Head of caudate nucleus (tissue), 42 donors: ENCODE results near the gene CCNI.
A peak's percentile ranks its signal among the peaks of the same experiment; 100 is the strongest.

ENCODE experiments used
- DNase-seq, 42 donors: peaks; one replicate each; pipeline versions ENCODE4 v3.0.0 to v3.0.0-alpha.2; 2020 to 2021; ENCODE audit warnings: mixed read lengths in 7 of 42
- intact Hi-C: fragments of 100-400 bp; cut with DNase I; formaldehyde crosslinking; loops from one replicate; pipeline ENCODE4 v1.15.0; 2022

The CCNI gene

DNA sequence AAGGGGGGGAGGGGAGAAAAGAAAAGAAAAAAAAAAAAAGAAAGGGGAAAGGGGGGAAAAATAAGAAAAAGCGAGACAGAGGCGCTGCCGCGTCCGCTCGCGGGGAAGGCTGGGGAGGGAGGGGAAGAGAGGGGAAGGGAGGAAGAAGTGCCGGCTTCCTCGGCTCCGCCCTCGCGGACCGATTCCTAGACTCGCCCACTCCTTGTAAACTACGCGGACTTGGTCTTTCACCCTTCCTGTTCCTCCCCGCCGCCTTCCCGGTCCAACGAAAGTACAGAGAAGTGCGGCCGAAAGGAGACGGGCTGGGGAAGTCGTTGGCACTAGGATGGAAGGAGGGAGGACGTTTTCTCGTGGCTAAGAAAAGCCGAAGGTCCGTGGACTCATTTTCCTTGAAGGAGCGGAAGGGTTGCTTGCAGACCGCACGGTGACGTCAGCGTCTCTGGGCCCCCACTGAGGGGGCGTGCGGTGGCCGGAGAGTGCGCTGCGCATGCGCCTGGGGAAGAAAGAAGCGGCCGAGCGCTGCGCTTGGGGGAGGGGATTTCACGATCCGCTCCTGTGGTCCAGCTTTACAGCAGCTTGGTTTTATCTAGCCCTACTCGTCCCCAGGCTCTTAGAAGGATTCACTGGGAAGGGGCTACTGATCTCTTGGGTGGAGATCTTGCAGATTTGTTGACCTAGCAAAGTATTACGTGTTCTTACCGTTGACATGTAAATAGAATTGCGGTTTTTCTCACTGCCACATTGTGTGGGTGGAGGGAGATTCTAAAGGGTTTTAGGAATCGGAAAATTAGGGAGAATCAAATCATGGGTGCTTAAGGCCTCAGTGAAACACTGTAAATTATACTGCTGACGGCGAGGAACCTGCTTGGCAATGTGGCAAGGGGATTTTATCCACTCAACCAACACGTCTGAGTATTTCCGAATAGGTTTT is at the start of gene CCNI:
Gene CCNI, minus strand, starts transcription at position 121 of the 931 bp plus-strand sequence. CDS start 9,627 bp downstream, outside the sequence.
- intact Hi-C loops: loop anchor here (5.0 kb wide), 2 partner anchors 81 to 864 kb away; partner anchors contain the start of genes CCNG2 and SCARB2
- peak; percentile 85 to 97 (median 94) for DNase-seq

DNA sequence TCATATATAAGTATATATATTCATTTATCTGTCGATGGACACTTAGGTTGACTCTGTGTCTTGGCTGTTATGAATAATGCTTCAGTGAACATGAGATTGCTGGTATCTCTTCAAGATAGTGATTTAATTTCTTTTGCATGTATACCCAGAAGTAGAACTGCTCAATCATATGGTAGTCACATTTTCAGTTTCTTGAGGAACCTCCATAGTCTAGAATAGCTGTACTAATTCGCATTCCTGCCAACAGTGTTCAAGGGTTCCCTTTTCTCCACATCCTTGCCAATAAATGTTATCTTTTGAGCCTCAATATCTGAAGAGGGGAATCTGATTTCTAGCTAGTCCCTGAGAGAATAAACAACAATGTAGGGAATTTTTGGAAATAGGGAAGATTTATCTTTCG is 48.8 kb upstream of the CCNI start:
- DNase-seq: no peak
- intact Hi-C loops: no loop called here

DNA sequence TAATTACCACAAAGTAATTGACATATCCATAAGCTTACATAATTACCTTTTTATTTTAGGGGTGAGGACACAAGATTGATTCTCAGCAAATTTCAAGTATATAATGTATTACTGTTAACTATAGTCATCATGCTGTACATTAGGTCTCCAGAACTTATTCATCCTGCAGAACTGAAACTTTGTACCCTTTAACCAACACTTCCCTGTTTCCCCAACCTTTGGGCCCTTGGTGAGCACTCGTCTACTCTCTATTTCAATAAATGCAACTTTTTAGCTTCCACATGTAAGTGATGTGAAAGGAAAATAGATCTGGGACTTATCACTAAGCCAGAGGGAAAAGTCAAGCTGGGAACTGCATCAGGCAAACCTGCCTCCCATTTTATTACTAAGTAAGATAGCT is 47.6 kb upstream of the CCNI start:
- intact Hi-C loops: no loop called here
- DNase-seq: no peak

GRCh38 chr4:77122656-77123055 is 46.9 kb upstream of the CCNI start:
- intact Hi-C loops: no loop called here
- DNase-seq: no peak

GRCh38 chr4:77121736-77122240 is 46.0 kb upstream of the CCNI start:
- intact Hi-C loops: no loop called here
- DNase-seq: no peak

DNA sequence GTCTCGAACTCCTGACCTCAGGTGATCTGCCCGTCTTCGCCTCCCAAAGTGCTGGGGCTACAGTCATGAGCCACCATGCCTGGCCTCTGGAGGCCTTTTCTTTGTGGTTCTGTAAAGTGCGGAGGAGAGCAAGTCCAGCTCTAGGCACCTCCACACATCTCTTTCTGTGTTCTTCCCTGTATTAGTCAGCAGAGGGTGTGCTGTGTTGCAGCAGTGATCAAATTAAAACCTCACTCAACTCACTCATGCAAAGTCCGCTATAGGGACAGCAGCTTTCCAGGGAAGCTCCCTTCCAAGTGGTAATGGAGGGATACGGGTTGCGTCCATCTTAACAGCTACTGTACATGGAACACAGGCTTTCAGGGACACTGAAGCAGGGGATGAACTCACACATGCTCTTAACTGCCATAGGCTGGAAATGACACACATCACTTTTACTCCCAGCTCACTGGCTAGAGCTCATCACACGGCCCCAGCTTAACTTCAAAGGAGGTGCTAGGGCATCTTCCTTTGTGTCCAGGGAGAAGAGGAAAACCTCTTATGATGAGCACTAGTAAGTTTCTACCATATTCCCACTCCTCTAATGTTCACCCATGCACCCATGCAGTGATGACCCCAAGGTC is 45.2 kb upstream of the CCNI start:
- intact Hi-C loops: no loop called here
- no peak for DNase-seq

DNA sequence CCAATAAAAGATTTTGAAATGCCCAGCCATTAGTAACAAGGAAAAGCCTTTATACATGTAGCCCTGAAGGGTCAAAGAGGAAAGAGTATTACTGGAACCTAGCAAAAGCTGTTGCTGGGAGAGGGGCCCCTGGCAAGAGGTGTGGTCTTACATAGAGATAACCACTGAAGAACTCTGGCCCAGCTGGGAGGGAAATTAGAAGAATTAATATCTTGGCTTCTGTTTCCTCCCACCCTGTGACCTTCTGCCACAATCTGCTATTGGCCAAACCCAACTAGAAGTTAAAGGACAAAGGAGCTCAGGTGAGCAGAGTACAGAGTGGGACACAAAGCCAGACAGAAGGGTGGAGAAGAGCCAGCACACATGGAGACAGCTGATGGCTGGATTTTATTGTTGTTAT is 41.9 kb upstream of the CCNI start:
- intact Hi-C loops: no loop called here
- no peak for DNase-seq

DNA sequence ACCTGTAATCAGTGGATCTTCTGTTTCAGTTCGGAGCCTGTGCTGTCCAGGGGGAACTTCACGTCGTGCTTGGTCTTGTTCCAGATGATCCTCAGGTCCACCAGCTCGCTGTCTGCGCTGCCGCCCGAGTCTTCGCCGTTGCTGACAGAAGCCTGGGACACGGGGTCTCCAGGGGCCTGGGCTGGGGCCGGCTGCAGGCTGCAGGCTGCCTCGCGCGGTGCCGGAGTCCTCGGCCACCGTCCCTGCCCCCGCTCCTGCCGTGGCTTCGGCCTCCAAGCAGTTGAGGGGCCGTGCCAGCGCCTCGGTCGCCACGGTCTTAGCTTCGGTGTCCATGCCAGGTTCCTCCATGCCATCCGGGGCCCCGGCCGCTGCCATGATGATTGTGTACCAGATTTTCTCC is 37.3 kb upstream of the CCNI start:
- no peak for DNase-seq
- intact Hi-C loops: no loop called here

DNA sequence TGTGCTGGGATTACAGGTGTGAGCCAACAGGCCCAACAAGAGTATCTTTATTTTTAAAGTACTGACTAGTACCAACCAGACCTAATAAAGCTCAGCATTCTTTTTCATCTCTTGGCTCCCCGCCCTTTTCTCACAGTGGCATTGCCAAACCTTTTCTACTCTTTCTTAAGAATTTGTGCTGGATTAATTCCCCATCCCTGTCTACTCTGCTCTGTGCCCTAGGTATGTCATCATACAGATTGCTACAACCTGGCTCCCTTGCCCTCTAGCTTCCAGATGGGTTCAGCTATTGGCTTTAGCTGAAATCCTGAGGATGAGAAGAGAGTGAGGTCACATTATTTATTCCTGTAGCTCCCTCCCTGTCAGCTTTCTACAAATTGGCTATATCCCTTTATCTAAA is 34.9 kb upstream of the CCNI start:
- intact Hi-C loops: no loop called here
- no peak for DNase-seq

DNA sequence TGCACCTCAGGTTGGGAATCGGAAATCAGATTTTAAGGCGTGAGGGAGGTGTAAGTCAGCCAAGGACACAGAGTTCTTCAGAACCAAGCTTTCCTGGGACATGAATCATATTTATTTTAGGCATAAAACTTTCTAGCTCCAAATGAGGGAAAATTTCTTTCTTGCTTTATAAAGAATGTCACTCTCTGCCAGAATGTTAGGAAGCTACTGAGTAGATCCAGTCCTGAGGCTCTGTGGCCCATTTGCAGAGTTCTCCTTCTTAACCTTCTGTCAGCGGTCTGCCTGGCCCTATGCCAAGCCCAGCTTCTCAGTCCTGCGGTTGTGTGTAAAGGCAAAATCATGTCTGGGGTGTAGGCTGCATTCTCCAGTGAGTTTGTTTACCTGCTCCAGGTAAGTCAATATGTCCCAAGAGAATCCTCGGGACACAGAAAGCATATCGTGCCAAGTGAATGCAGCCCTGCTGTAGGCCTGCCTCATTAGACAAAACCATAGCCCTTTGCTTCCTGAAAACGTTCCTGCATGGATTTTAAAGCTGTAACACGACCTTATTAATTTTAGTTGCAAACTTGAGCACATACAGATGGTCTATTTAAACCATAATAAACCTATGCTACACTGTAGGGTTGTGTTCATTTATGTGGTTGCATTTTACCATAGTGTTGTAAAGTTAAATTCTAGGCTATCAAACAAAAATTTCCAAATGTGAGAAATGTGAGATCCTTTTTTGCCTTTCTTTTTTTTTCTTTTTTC is 29.2 kb upstream of the CCNI start:
- peak in 41 of 42 donors; percentile 10 to 73 (median 41) for DNase-seq
- intact Hi-C loops: no loop called here

DNA sequence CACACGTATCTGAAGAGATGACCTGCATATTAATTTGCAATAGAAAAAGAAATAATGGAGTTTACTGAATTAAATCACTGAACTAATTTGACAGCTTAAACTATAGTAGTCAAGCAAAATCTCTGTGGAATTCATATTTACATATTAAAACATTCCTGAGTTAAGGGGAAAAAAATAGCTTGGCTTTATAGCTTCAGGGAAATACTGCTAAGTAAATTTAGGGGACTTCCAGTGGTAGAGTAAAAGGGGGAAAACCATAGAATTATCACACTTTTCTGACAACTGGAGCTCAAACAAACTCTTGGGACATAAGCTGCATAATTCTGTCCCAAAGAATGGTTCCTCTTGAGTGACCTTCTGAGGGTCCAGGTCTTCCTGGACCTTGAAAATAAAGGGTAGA is 28.6 kb upstream of the CCNI start:
- intact Hi-C loops: no loop called here
- DNase-seq: no peak

DNA sequence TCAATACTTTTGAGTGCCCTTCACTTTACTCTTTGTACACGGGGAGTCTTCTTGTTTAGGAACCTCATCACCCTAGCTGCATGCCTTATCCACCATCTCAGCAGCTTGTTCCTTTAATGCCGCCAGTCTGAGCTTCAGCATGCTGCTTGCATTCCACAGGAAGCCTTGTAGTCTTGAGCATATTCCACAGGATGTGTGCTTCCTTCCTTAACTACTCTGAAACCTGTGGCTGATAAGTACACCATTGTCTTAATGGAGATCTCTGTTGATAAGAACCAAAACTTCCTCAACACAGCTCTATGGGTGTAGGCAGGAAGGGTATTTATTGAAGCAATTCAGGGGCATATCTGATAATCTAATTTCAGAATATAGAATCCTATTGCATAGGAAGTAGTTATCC is 24.4 kb upstream of the CCNI start:
- intact Hi-C loops: no loop called here

DNA sequence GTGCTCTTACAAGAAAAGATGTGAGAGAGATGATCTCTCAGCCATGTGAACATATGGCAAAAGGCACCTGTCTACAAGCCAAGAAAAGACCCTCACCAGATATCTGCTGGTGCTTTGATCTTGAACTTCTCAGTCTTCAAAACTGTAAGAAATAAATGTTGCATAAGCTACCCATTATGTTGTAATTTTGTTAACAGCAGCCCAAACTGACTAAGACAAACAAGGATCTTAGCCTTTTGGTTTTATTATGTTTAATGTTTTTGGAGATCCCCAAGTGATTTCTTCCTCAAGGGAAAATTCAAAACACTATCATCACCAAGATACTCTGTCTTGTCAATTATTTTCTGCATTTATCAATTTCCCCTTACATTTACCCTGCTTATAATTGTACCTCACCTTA is 21.8 kb upstream of the CCNI start:
- intact Hi-C loops: loop anchor here (10.0 kb wide), 1 partner anchor 107 kb away; no protein-coding TSS in a partner anchor
- no peak for DNase-seq

More for the DNA sequence above, 24.4 kb upstream of the CCNI start:
- DNase-seq: peak in 1 of 42 donors; percentile 2

DNA sequence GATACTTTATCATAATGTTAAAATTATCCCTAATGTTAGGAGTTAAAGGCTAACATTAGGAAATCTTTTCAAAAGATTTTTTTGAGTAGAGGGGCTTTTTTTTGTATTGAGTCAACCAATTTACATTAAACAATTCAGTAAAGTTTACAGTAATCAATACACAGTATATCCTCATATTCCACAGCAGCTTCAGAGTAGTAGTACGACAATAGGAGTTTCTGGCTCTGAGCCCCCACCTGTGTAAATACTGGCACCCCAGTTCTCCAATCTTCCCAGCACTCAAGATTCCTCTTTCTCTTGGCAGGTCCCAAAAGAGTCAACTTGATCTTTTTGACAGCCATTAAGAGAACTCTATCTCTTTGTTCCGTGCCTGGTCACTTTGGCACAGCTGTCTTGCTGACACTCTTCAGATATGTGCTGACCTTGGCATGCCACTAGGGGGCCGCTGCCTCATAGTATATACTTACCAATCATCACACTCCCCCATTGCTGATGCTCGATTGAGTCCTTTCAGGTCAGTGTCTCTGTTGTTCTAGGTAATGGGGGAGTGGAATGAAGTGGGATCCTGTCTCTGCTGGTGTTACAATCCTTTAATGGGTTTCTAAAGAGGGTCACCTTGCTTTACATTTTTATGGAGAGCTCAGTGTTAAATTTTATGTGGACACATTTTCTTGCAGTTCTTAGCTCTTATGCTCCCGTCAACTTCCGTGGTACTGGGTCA is 19.5 kb upstream of the CCNI start:
- intact Hi-C loops: loop anchor here (10.0 kb wide), 1 partner anchor 110 kb away; no protein-coding TSS in a partner anchor
- DNase-seq: peak; percentile 65 to 93 (median 83)

DNA sequence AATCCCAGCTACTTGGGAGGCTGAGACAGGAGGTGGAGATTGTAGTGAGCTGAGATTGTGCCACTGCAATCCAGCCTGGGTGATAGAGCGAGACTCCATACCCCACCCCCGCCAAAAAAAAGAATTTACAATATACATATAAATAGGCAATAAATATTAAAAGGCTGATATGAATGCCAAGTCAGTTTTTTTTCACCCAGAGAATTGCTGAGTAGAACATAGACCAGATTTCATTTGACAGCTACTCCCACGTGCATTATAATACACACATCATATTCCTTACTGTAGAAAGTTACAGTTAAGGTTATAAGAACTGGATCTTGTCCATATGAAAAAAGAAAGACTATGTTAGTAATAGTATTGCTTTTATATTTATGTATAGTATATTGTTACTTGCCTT is 18.7 kb upstream of the CCNI start:
- DNase-seq: no peak
- intact Hi-C loops: loop anchor here (10.0 kb wide), 1 partner anchor 110 kb away; no protein-coding TSS in a partner anchor

- intact Hi-C loops: loop anchor here (10.0 kb wide), 1 partner anchor 111 kb away; no protein-coding TSS in a partner anchor
- no peak for DNase-seq
Measured at GRCh38 chr4:77093401-77093800, 17.6 kb upstream of the CCNI start.

DNA sequence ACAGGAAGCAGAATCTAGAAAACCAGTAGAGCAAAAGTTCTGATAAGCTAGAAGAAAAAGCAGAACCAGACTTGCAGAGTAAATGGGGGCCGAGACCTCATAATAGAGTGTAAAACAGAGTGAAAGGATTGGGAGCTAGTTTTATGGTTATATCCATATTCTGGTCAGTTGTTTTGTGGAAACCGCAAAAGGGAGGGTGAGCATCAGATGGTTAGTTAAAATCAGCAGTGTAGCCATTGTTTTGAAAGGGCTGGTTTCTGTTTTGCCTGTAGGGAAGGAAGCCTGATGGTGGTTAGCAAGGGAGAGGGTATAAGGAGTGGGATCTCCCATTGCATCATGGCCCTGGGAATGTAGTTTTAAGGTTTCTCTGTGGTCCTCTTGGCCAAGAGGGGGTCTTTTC is 17.2 kb upstream of the CCNI start:
- intact Hi-C loops: loop anchor here (10.0 kb wide), 1 partner anchor 112 kb away; no protein-coding TSS in a partner anchor
- no peak for DNase-seq

DNA sequence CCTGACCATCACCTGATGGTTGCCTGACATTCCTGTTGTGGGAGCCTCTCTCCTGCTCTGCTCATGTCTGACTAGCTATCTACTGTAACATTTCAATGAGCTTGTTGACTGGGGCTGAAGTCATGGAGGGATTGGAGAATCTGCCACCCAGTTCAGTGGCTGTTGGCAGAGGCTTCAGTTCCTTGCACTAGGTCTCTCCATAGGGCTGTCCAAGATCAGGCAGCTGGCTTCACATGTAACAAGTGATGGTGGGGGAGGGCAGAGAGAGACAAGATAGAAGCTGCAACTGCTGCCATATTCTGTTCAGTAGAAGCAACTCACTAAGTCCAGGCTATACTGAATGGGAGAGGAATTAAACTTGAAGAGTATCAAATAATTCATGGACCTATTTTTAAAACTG is 14.1 kb upstream of the CCNI start:
- no peak for DNase-seq
- intact Hi-C loops: loop anchor here (10.0 kb wide), 1 partner anchor 115 kb away; no protein-coding TSS in a partner anchor
